GM12891 (cell line): ENCODE results near the gene GRIK4.

Source experiments
- DNase-seq: peaks from one replicate; pipeline ENCODE4 v3.0.0; 2011; ENCODE audit warnings: low spot score; ENCODE audit not compliant: insufficient read length
- FAIRE-seq: peaks from 2 replicates; lab custom pipeline; 2011; peaks lifted over from hg19 to GRCh38; lab: Jason Lieb, UNC
- PAX5 ChIP-seq: IDR thresholded peaks from 2 replicates; pipeline ENCODE4 v1.6.1; 2011; ENCODE audit warnings: low read length, moderate library complexity, mild to moderate bottlenecking; ENCODE audit not compliant: insufficient read depth, severe bottlenecking
- POLR2A ChIP-seq: IDR thresholded peaks from 2 replicates; pipeline ENCODE4 v1.6.1; 2011; ENCODE audit warnings: low read depth, low read length, control low read depth
- POLR2AphosphoS5 ChIP-seq: IDR thresholded peaks from 2 replicates; pipeline ENCODE4 v1.6.1; 2011; ENCODE audit warnings: low read depth, low read length, control low read depth
- POU2F2 ChIP-seq: IDR thresholded peaks from 2 replicates; pipeline ENCODE4 v1.6.1; 2011; ENCODE audit warnings: low read depth, mild to moderate bottlenecking, control low read depth, low read length, moderate library complexity
- SPI1 ChIP-seq: IDR thresholded peaks from 2 replicates; pipeline ENCODE4 v1.6.1; 2011; ENCODE audit warnings: low read depth, low read length, control low read depth
- TAF1 ChIP-seq: IDR thresholded peaks from 2 replicates; pipeline ENCODE4 v1.6.1; 2011; ENCODE audit warnings: low read depth, low read length, control low read depth

Gene GRIK4

GRCh38 chr11:120515186-120515723 is 3.7 kb downstream of the GRIK4 start:
- FAIRE-seq (no peak), DNase-seq (no peak)
- TF ChIP-seq TAF1: no peak
- no peak for TF ChIP-seq SPI1
- TF ChIP-seq POLR2AphosphoS5: no peak
- no peak for TF ChIP-seq PAX5
- no peak for TF ChIP-seq POLR2A
- TF ChIP-seq POU2F2: no peak

GRCh38 chr11:120516461-120517389 is 5.2 kb downstream of the GRIK4 start:
- TF ChIP-seq POLR2A (no peak), SPI1 (no peak), POU2F2 (no peak), PAX5 (no peak), POLR2AphosphoS5 (no peak), TAF1 (no peak)
- FAIRE-seq: no peak
- no peak for DNase-seq

- no peak for DNase-seq
- FAIRE-seq: no peak
- TF ChIP-seq TAF1: no peak
- no peak for TF ChIP-seq PAX5
- no peak for TF ChIP-seq POLR2A
- no peak for TF ChIP-seq POU2F2
- no peak for TF ChIP-seq POLR2AphosphoS5
- TF ChIP-seq SPI1: no peak
Measured at GRCh38 chr11:120517390-120517761, 5.8 kb downstream of the GRIK4 start.

GRCh38 chr11:120517801-120518291 is 6.3 kb downstream of the GRIK4 start:
- TF ChIP-seq POLR2AphosphoS5: no peak
- TF ChIP-seq SPI1: no peak
- TF ChIP-seq POLR2A: no peak
- no peak for TF ChIP-seq PAX5
- no peak for TF ChIP-seq TAF1
- TF ChIP-seq POU2F2: no peak
- no peak for FAIRE-seq
- no peak for DNase-seq

- no peak for TF ChIP-seq TAF1
- no peak for TF ChIP-seq PAX5
- no peak for TF ChIP-seq POU2F2
- no peak for TF ChIP-seq POLR2A
- TF ChIP-seq SPI1: no peak
- no peak for TF ChIP-seq POLR2AphosphoS5
- no peak for FAIRE-seq
- DNase-seq: no peak
Measured at GRCh38 chr11:120518356-120518755, 6.8 kb downstream of the GRIK4 start.

- FAIRE-seq: no peak
- DNase-seq: no peak
- no peak for TF ChIP-seq TAF1
- TF ChIP-seq POLR2AphosphoS5: no peak
- TF ChIP-seq SPI1: no peak
- no peak for TF ChIP-seq POLR2A
- TF ChIP-seq POU2F2: no peak
- no peak for TF ChIP-seq PAX5
Measured at GRCh38 chr11:120519474-120519873, 7.9 kb downstream of the GRIK4 start.

GRCh38 chr11:120520091-120520822 is 8.7 kb downstream of the GRIK4 start:
- TF ChIP-seq TAF1: no peak
- no peak for TF ChIP-seq PAX5
- TF ChIP-seq POLR2AphosphoS5: no peak
- TF ChIP-seq POU2F2: no peak
- TF ChIP-seq POLR2A: no peak
- TF ChIP-seq SPI1: no peak
- no peak for FAIRE-seq
- no peak for DNase-seq

GRCh38 chr11:120521176-120521575 is 9.6 kb downstream of the GRIK4 start:
- DNase-seq: no peak
- no peak for FAIRE-seq
- TF ChIP-seq PAX5 (no peak), POLR2A (no peak), SPI1 (no peak), TAF1 (no peak), POLR2AphosphoS5 (no peak), POU2F2 (no peak)

GRCh38 chr11:120522021-120522420 is 10.5 kb downstream of the GRIK4 start:
- TF ChIP-seq POLR2AphosphoS5: no peak
- TF ChIP-seq PAX5: no peak
- no peak for TF ChIP-seq TAF1
- no peak for TF ChIP-seq SPI1
- no peak for TF ChIP-seq POLR2A
- TF ChIP-seq POU2F2: no peak
- FAIRE-seq (no peak), DNase-seq (no peak)
